Testis (tissue), 3 donors: ENCODE measurements around the gene PANX3. TPM values are rescaled to one million over a fixed set of nuclear protein-coding genes. Genes with fewer than 3 reads are reported as not detected.

Experiments used
- DNase-seq: peaks from one replicate; pipeline ENCODE4 v3.0.0-alpha.2; 2019
- H3K27ac ChIP-seq, 2 donors: fragments of 200-600 bp; sonication (generic); one replicate each; pipeline ENCODE4 v1.5.1; 2019
- H3K27me3 ChIP-seq: fragments of 200-600 bp; sonication (generic); one replicate; pipeline ENCODE4 v1.5.1; 2019
- H3K36me3 ChIP-seq: fragments of 200-600 bp; sonication (generic); one replicate; pipeline ENCODE4 v1.5.1; 2017; ENCODE audit warnings: low read depth; ENCODE audit errors: missing control alignments
- H3K4me1 ChIP-seq: fragments of 200-600 bp; sonication (generic); one replicate; pipeline ENCODE4 v1.5.1; 2019
- H3K4me3 ChIP-seq, 2 donors: fragments of 200-600 bp; sonication (generic); one replicate each; pipeline ENCODE4 v1.5.1; 2017 to 2019
- H3K9me3 ChIP-seq: fragments of 200-600 bp; sonication (generic); one replicate; pipeline ENCODE4 v1.5.1; 2017
- POLR2A ChIP-seq: fragments of 450-650 bp; IDR thresholded peaks from one replicate; pipeline ENCODE4 v1.6.1; 2017; ENCODE audit warnings: antibody characterized with exemption, mild to moderate bottlenecking, moderate library complexity
- WGBS, 2 donors: methylation state at CpG; one replicate each; pipeline ENCODE4 v1.1.5; 2018; 5-methylcytosine and 5-hydroxymethylcytosine counted together
- intact Hi-C: fragments of 100-400 bp; cut with DNase I; formaldehyde crosslinking; loops from one replicate; pipeline ENCODE4 v1.15.1; 2023; ENCODE audit warnings: low total_unique reads
- polyA plus RNA-seq: library from polyadenylated mRNA; stranded (reverse); fragments of 350-450 nt; fragmentation: Illumina TruSeq; extraction: RNeasy Lipid Tissue Mini Kit (QIAGEN cat#74804); gene quantifications from one replicate; pipeline ENCODE4 v1.2.3, GENCODE V29; 2014; ENCODE audit warnings: low read depth, low replicate concordance; ENCODE audit not compliant: insufficient read depth
- total RNA-seq, 2 donors: library from RNA; depleted of rRNA; stranded (reverse); fragments of >200 nt; gene quantifications; one replicate each; pipeline ENCODE4 v1.2.3, GENCODE V29; 2016
- TF ChIP-seq, protein P1 (sequence below), 3 experiments: fragments of 450-650 bp in 2 of 3; fragments of 200-600 bp in 1 of 3; sonication (generic) in 1 of 3; IDR thresholded peaks; one replicate each; pipeline ENCODE4 v1.5.1; 2016 to 2019; ENCODE audit warnings: antibody characterized with exemption in 3 of 3, mild to moderate bottlenecking in 2 of 3, moderate library complexity in 1 of 3

PANX3 gene
- total and polyA plus RNA-seq, 3 donors from 2014 or later = 0.18 to 0.43 TPM; not detected in 1

DNA sequence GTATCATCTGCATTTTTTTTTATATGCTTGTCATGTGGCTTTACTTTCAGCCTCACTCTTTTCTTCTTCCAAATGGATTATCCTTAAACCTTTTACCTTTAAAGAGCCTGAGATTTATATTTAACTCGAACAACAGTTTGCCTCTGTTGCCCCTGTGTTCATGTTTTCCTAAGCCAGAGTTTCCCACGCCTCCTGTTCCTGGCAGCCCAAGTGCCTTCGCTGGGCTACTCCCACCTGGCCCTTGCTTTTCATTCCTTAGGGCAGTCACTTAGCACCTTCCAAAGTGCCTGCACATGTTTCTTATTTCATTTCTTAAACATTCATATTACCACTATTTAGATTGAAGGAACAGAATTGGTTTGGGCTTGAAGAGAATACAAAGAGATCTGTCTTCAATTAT is 24.7 kb downstream of the PANX3 start:
- H3K36me3 ChIP-seq = no peaks in the 10 kb centered on the region
- intact Hi-C loops = no loop called here
- H3K4me1 ChIP-seq = no peaks in the 10 kb centered on the region
- DNase-seq = no peak
- H3K4me3 ChIP-seq = no peak overlapping the region
- no peak overlapping the region for H3K27ac ChIP-seq
- 53 to 58% methylated on average over 3 of the region's 3 CpGs for WGBS, 2 donors
- H3K9me3 ChIP-seq = no peaks in the 10 kb centered on the region
- no peaks in the 10 kb centered on the region for H3K27me3 ChIP-seq
- no peak for TF ChIP-seq POLR2A
- TF ChIP-seq, protein P1, sequence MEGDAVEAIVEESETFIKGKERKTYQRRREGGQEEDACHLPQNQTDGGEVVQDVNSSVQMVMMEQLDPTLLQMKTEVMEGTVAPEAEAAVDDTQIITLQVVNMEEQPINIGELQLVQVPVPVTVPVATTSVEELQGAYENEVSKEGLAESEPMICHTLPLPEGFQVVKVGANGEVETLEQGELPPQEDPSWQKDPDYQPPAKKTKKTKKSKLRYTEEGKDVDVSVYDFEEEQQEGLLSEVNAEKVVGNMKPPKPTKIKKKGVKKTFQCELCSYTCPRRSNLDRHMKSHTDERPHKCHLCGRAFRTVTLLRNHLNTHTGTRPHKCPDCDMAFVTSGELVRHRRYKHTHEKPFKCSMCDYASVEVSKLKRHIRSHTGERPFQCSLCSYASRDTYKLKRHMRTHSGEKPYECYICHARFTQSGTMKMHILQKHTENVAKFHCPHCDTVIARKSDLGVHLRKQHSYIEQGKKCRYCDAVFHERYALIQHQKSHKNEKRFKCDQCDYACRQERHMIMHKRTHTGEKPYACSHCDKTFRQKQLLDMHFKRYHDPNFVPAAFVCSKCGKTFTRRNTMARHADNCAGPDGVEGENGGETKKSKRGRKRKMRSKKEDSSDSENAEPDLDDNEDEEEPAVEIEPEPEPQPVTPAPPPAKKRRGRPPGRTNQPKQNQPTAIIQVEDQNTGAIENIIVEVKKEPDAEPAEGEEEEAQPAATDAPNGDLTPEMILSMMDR (IDR thresholded peaks at IDR 0.05) = no peak

DNA sequence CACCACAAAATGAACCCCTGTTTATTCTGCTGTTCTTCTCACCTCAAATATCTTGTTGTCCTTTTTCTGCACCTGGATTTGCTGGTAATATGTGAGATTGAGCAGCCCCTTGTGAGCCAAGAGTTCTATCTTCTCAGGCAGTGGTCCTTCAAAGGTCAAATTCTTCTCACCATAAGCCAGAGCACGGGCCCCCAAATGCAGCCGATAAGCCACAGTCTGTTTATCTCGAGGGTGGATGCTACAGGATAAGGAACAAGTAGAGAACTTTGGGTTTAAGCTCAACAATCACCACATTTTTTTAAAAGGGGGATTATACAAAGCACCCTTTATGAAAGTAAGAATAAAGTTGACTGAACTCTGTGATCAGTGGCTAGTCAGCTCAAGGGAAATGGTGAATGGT is 27.3 kb downstream of the PANX3 start:
- Histone ChIP-seq H3K9me3 (no peaks in the 10 kb centered on the region), H3K27me3 (no peaks in the 10 kb centered on the region), H3K4me3 (no peak overlapping the region), H3K27ac (no peak overlapping the region), H3K36me3 (no peaks in the 10 kb centered on the region), H3K4me1 (no peaks in the 10 kb centered on the region)
- no peak for DNase-seq
- TF ChIP-seq POLR2A = no peak
- TF ChIP-seq, protein P1 (IDR thresholded peaks at IDR 0.05) = no peak
- intact Hi-C loops = no loop called here
- WGBS, 2 donors = 81 to 93% methylated on average over 3 of the region's 3 CpGs

DNA sequence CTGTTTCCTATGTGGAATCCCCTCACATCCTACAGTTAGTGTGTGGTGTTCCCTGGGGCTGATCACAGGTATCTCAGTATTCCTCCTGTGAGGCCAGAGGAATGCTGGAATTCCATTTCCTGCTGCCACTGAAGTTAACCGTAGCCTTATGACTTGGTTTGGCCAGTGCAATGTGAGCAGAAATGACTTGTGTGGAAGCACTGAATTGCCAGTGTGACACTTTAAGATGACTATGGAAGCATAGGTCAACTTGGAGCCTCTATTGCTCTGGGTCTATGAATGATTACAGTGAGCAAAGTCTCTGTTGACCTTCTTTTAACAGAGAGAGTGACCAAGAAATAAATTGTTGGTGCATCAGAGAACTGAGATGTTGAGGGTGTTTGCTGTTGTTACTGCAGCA is 28.0 kb downstream of the PANX3 start:
- H3K9me3 ChIP-seq = no peaks in the 10 kb centered on the region
- no peak overlapping the region for H3K4me3 ChIP-seq
- intact Hi-C loops = no loop called here
- no peaks in the 10 kb centered on the region for H3K27me3 ChIP-seq
- DNase-seq = no peak
- H3K4me1 ChIP-seq = no peaks in the 10 kb centered on the region
- H3K36me3 ChIP-seq = no peaks in the 10 kb centered on the region
- TF ChIP-seq, protein P1 (IDR thresholded peaks at IDR 0.05) = no peak
- no peak for TF ChIP-seq POLR2A
- 93 to 94% methylated on average over 1 of the region's 1 CpG for WGBS, 2 donors
- H3K27ac ChIP-seq = no peak overlapping the region

DNA sequence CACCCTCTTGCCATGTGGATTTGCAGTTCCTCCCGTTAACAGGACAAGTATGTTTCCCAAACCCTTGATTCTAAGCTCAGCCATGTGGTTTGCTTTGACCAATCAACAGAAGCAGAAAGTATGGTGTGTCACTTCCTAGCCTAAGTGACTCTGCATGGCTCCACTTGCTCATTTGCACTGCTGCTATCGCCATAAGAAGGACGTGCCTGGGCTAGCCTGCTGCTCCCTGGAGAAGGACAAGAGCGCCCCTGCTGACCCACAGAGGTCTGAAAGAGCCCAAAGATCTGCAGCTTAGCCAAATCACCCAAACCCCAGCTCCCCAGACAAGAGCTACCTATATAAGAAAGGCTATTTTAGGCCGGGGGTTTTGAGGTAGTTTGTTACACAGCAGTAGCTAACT is 29.4 kb downstream of the PANX3 start:
- Histone ChIP-seq H3K27me3 (no peaks in the 10 kb centered on the region), H3K27ac (no peak overlapping the region), H3K36me3 (no peaks in the 10 kb centered on the region), H3K9me3 (no peaks in the 10 kb centered on the region), H3K4me3 (no peak overlapping the region), H3K4me1 (no peaks in the 10 kb centered on the region)
- WGBS, 2 donors = 77 to 94% methylated on average over 3 to 5 of the region's 5 CpGs
- DNase-seq = no peak
- TF ChIP-seq POLR2A = no peak
- TF ChIP-seq, protein P1 (IDR thresholded peaks at IDR 0.05) = no peak
- intact Hi-C loops = no loop called here

DNA sequence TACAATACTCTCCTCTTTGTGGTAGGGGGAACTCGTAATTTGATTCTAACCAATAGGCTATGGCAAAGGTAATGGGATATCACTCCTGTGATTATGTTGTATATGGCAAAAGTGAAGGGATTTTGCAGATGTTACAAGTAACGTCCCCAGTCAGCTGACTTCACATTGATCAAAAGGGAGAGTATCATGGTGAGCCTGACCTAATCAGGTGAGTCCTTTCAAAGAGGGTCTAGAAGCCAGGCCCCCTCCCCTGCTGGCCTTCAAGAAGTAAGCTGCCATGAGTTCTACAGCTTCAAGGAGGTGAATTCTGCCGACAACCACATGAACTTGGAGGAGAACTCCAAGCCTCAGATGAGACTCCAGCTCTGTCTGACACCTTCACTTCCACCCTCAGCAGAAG is 31.4 kb downstream of the PANX3 start:
- 85 to 89% methylated on average over 2 to 3 of the region's 3 CpGs for WGBS, 2 donors
- no peaks in the 10 kb centered on the region for H3K27me3 ChIP-seq
- H3K36me3 ChIP-seq = no peaks in the 10 kb centered on the region
- TF ChIP-seq, protein P1 (IDR thresholded peaks at IDR 0.05) = no peak
- no peak for TF ChIP-seq POLR2A
- no peak overlapping the region for H3K4me3 ChIP-seq
- no peak overlapping the region for H3K27ac ChIP-seq
- no peaks in the 10 kb centered on the region for H3K4me1 ChIP-seq
- DNase-seq = no peak
- intact Hi-C loops = no loop called here
- no peaks in the 10 kb centered on the region for H3K9me3 ChIP-seq
